GM18498 (cell line): Measurements from ENCODE around the gene GSX1.

Experiments used
- ATAC-seq: cut with Tn5 transposase; IDR thresholded peaks from one replicate; pipeline ENCODE4 v1.9.1; 2021; ENCODE audit warnings: mild to moderate bottlenecking, moderate library complexity; ENCODE audit not compliant: unreplicated experiment

The GSX1 gene

GRCh38 chr13:27826379-27827353 lies 34.4 kb downstream of the GSX1 start:
- peak; percentile 54 for ATAC-seq

DNA sequence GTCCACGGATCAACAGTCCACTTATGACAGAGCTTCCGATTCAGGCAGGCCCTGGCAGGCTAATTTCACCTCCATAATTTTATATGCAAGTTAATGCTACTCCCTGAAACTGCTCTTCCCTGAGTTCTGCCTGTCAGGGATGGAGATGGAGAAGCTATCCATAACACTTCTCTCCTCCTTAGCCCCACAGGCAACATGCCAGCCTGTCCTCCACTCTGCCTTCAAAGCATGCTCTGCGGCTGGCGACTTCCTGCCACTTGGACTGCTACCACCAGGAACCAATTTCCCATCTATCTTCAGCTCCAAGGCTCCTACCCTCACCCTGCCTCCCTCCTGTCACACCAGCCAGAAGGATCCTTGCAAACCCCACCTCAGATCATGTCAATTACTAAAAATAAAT lies 35.4 kb downstream of the GSX1 start:
- ATAC-seq, result no peak

DNA sequence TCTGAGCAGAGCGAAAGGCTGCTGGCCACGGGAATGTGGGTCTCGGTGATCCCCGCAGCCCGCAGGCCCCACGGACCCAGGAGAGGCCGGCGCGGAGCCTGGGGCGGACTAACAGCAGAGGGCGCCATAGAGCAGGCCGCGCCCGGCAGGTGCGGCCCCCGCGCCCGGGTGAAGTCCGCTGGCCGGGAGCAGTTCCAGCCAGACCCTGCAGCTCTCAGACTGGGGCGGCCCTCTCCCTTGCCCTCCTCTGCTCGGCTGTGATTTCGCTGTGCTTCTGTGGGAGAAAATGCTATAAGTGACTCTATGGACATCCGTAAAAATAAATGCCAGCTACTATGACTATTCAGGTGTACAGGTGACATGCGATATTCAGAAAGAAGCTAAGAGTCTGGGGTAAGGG lies 37.7 kb downstream of the GSX1 start:
- ATAC-seq, result peak; percentile 73

GRCh38 chr13:27833206-27833605 lies 40.9 kb downstream of the GSX1 start:
- no peak for ATAC-seq

GRCh38 chr13:27834095-27834494 lies 41.8 kb downstream of the GSX1 start:
- no peak for ATAC-seq

DNA sequence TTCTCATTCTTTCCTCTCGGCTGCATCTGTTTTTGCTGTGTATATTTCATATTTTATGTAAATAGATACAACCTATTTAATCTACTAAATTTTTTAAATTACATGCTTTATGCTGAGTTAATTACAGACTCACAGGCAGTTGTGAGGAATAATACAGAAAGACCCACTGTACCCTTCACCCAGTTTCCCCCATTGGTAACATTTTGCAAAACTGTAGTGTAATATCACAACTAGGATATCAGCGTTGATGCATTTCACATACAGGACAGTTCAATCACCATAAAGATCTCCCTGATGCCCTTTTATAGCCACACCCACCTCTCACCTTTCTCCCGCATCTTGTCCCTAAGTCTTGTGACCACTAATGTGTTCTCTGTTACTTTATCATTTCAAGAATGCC lies 43.5 kb downstream of the GSX1 start:
- ATAC-seq, result no peak

DNA sequence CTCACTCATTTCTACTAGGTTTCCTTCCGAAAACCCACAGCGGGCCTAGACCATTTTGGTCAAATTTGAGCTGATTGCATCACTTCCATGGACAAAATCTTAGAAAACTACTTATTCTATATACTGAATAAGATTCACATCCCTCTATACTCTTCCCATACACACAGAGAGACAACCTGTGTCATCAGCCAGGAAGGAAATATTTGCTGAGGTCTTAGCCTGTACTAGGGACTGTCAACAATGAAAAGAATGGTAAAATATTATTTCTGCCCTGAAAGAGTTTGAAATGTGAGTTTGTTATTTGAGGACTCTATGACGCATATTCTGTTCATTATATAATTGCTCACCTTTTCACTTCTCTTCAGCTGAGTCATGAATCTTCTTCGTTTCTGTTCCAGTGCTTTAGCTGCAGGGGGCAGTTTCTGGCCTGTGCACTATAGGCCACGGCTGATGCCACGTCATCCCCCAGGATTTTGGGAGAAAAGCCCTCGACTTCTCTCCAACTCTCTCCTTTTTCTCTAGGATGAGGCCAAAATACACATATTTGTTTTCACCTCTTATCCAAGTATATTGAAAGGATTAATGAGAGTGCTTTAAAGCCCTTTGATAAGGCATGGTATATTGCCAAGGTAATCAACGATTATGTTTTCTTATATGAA lies 47.7 kb downstream of the GSX1 start:
- ATAC-seq, result no peak

DNA sequence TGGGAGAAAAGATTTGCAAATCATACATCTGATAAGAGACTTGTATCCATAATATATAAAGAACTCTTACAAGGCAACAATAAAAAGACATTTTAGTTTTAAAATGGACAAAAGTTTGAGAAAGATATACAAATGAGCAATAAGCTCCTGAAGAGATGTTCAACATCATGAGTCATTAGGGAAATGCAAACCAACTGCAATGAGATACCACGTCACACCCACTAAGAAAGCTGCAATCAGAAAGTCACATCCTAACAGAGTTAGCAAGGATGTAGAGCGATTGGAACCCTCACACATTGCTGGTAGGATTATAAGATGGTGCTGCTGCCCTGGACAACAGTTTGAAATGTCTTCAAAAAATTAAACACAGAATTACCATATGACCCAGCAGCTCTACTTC lies 50.3 kb downstream of the GSX1 start:
- no peak for ATAC-seq
